Fibroblast of lung (primary cell): Measurements from ENCODE around the gene PSMD4. TPM values are rescaled to one million over a fixed set of nuclear protein-coding genes. Genes with fewer than 3 reads are reported as not detected.

ENCODE experiments used
- DNase-seq, 2 donors: peaks; one replicate each; pipeline versions ENCODE4 v3.0.0 to v3.0.0-alpha.2; 2010; ENCODE audit warnings: low read depth in 2 of 2
- H2AFZ ChIP-seq: 2 replicates; pipeline ENCODE4 v1.5.1; 2012; ENCODE audit warnings: low read length, control low read depth, inconsistent platforms
- H3K27ac ChIP-seq: 2 replicates; pipeline ENCODE4 v1.5.1; 2011; ENCODE audit warnings: low read length, control low read depth; ENCODE audit not compliant: insufficient read depth
- H3K27me3 ChIP-seq: 2 replicates; pipeline ENCODE4 v1.5.1; 2011; ENCODE audit warnings: mild to moderate bottlenecking, low read length; ENCODE audit not compliant: control insufficient read depth, insufficient read depth
- H3K36me3 ChIP-seq: 2 replicates; pipeline ENCODE4 v1.5.1; 2011; ENCODE audit warnings: low read length; ENCODE audit not compliant: control insufficient read depth, insufficient read depth
- H3K4me1 ChIP-seq: 2 replicates; pipeline ENCODE4 v1.5.1; 2011; ENCODE audit warnings: low read length; ENCODE audit not compliant: control insufficient read depth, insufficient read depth; ENCODE audit errors: extremely low read depth
- H3K4me2 ChIP-seq: 2 replicates; pipeline ENCODE4 v1.5.1; 2011; ENCODE audit warnings: low read length, control low read depth; ENCODE audit not compliant: insufficient read depth; ENCODE audit errors: extremely low read depth
- H3K4me3 ChIP-seq, 4 experiments: fragments of 200-600 bp in 1 of 4; sonication (generic) in 1 of 4; replicated peaks in 1 of 4; 2 replicates each; pipeline ENCODE4 v1.5.1; 2011 to 2016; ENCODE audit warnings: low read length in 4 of 4, low read depth in 3 of 4, mild to moderate bottlenecking in 3 of 4, control low read depth in 2 of 4, inconsistent platforms in 1 of 4, mixed read lengths in 1 of 4; ENCODE audit not compliant: insufficient read depth in 1 of 4; ENCODE audit errors: control extremely low read depth in 1 of 4
- H3K79me2 ChIP-seq: 2 replicates; pipeline ENCODE4 v1.5.1; 2012; ENCODE audit warnings: mild to moderate bottlenecking, low read length, inconsistent platforms; ENCODE audit not compliant: control insufficient read depth, insufficient read depth
- H3K9ac ChIP-seq: 2 replicates; pipeline ENCODE4 v1.5.1; 2011; ENCODE audit warnings: mild to moderate bottlenecking, low read length, control low read depth; ENCODE audit not compliant: insufficient read depth
- H3K9me3 ChIP-seq: 2 replicates; pipeline ENCODE4 v1.5.1; 2012; ENCODE audit warnings: low read depth, low read length; ENCODE audit not compliant: control insufficient read depth, insufficient read depth
- H4K20me1 ChIP-seq: 2 replicates; pipeline ENCODE4 v1.5.1; 2011; ENCODE audit warnings: low read length; ENCODE audit not compliant: control insufficient read depth, insufficient read depth; ENCODE audit errors: extremely low read depth
- EZH2 ChIP-seq: IDR thresholded peaks from 2 replicates; pipeline ENCODE4 v1.5.1; 2012; ENCODE audit warnings: low read length, control low read depth, mild to moderate bottlenecking; ENCODE audit errors: missing control alignments
- polyA plus RNA-seq, 2 donors: library from polyadenylated mRNA; depleted of rRNA in 1 of 2; stranded (reverse) in 1 of 2; unstranded in 1 of 2; fragments of >200 nt; gene quantifications; 2 replicates each; pipeline ENCODE4 v1.2.1, GENCODE V29; 2011 to 2012; ENCODE audit warnings: missing spikeins in 1 of 2
- total RNA-seq: library from RNA; depleted of rRNA; stranded (reverse); fragments of >200 nt; gene quantifications from 2 replicates; pipeline ENCODE4 v1.2.1, GENCODE V29; 2014
- TF ChIP-seq, protein P1 (sequence below), 2 donors: IDR thresholded peaks in 1 of 2; conservative IDR thresholded peaks in 1 of 2; 1 replicate in 1 of 2; 2 replicates in 1 of 2; pipeline ENCODE4 v1.5.1; 2011 to 2012; ENCODE audit warnings: low read length in 2 of 2, control low read depth in 1 of 2, inconsistent platforms in 1 of 2, low read depth in 1 of 2, mild to moderate bottlenecking in 1 of 2

Gene PSMD4
- total and polyA plus RNA-seq, 2 donors (not counting 1 experiment from before 2014, with no cell fraction given) = 210 to 240 TPM

DNA sequence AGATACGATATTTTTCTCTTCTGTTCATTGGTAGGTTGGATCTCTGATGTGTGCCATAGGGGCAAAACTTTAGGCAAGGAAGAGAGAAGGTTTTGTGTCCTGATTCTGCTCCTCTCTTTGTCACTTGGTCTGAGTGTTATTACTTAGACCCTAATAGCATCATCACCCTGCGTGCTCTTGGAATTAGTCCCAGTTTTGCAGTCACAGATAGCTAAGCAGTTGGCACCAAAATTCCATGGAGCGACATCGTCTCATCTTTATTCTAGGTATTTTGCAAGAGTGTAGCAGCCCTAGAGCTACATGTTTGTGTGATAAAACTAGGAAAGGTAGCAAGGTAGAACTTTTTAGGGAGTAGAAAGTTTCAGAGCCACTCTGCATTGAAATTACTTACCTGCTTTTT, 32.4 kb upstream of the PSMD4 start:
- Histone ChIP-seq H3K9me3 (no peaks in the 10 kb centered on the region), H3K4me3 (no peak overlapping the region), H3K27me3 (no peaks in the 10 kb centered on the region), H3K36me3 (peaks cover 3% of the 10 kb centered on the region), H3K79me2 (peaks cover 72% of the 10 kb centered on the region), H3K27ac (no peak overlapping the region), H3K4me2 (no peak overlapping the region), H3K9ac (no peak overlapping the region), H4K20me1 (no peaks in the 10 kb centered on the region), H2AFZ (no peak overlapping the region), H3K4me1 (no peaks in the 10 kb centered on the region)
- no peak for TF ChIP-seq EZH2
- TF ChIP-seq, protein P1, sequence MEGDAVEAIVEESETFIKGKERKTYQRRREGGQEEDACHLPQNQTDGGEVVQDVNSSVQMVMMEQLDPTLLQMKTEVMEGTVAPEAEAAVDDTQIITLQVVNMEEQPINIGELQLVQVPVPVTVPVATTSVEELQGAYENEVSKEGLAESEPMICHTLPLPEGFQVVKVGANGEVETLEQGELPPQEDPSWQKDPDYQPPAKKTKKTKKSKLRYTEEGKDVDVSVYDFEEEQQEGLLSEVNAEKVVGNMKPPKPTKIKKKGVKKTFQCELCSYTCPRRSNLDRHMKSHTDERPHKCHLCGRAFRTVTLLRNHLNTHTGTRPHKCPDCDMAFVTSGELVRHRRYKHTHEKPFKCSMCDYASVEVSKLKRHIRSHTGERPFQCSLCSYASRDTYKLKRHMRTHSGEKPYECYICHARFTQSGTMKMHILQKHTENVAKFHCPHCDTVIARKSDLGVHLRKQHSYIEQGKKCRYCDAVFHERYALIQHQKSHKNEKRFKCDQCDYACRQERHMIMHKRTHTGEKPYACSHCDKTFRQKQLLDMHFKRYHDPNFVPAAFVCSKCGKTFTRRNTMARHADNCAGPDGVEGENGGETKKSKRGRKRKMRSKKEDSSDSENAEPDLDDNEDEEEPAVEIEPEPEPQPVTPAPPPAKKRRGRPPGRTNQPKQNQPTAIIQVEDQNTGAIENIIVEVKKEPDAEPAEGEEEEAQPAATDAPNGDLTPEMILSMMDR (conservative IDR thresholded peaks at IDR 0.05 in 1 of 2, IDR thresholded peaks at IDR 0.05 in 1 of 2; ENCODE audit: low read depth in 1 of 2, low read length in 2 of 2) = no peak
- peak in 1 of 2 donors; percentile 14 for DNase-seq

DNA sequence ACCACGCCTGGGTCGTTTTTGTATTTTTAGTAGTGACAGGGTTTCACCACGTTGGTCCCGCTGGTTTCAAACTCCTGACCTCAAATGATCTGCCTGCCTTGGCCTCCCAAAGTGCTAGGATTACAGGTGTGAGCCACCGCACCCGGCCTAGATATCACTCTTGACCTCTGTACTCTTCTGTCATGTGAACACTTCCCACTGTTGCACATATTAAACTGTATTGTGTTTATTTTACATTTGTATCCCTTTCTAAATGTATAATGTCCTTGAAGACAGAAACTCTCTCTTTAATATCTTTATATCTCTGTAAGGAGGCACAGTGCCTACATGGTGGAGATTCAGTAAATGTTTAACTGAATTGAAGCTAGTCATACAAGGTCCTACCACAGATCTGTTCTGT, 19.3 kb upstream of the PSMD4 start:
- peaks cover 25% of the 10 kb centered on the region for H3K36me3 ChIP-seq
- H3K4me3 ChIP-seq = no peak overlapping the region
- no peak overlapping the region for H3K4me2 ChIP-seq
- DNase-seq = no peak
- H3K4me1 ChIP-seq = peaks cover 16% of the 10 kb centered on the region
- no peak overlapping the region for H3K9ac ChIP-seq
- no peaks in the 10 kb centered on the region for H4K20me1 ChIP-seq
- no peak overlapping the region for H3K27ac ChIP-seq
- peaks cover 3% of the 10 kb centered on the region for H3K79me2 ChIP-seq
- TF ChIP-seq, protein P1 (conservative IDR thresholded peaks at IDR 0.05 in 1 of 2, IDR thresholded peaks at IDR 0.05 in 1 of 2; ENCODE audit: low read depth in 1 of 2, low read length in 2 of 2) = no peak
- no peak for TF ChIP-seq EZH2
- H3K9me3 ChIP-seq = no peaks in the 10 kb centered on the region
- H3K27me3 ChIP-seq = no peaks in the 10 kb centered on the region
- H2AFZ ChIP-seq = no peak overlapping the region

DNA sequence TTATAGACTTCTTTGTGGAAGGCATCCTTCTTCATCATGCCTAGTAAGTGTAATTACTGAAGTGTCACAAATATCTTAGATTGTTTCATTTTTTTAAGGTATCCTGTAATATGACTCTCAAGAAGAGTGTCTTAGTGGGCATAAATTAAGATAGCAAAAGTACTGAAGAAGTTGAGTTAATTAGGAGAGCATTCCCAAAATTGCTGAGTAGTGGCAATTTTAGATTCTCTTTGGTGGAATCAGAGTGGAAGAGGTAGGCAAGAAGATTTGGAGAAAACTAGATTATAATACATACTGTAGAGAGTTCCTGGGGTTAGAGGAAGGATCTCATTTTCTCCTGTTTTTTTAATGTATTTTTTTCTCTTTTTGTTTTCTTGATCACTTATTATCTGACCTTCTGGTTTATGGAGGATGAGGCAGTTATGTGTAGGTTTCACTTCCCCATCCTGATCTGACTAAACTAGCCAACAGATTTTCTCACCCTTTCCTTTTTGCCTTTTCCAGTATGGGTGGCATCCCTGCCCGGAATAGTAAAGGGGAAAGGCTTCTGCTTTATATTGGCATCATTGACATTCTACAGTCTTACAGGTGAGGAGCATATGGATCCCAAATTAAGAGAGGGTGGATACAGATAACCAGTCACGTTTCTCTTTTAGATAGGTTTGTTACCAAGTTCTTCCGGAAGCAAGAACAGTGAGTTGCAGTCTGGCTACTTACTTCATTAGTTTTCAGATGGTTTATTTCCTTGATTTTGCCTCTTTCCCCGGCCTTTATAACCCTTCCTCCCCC, 16.7 kb upstream of the PSMD4 start:
- H3K4me2 ChIP-seq = peak overlapping the region; percentile 25
- DNase-seq = no peak
- H3K27ac ChIP-seq = peak overlapping the region; percentile 24
- H3K27me3 ChIP-seq = no peaks in the 10 kb centered on the region
- H3K36me3 ChIP-seq = peaks cover 23% of the 10 kb centered on the region
- no peak overlapping the region for H2AFZ ChIP-seq
- H3K79me2 ChIP-seq = no peaks in the 10 kb centered on the region
- TF ChIP-seq EZH2 = no peak
- TF ChIP-seq, protein P1 (conservative IDR thresholded peaks at IDR 0.05 in 1 of 2, IDR thresholded peaks at IDR 0.05 in 1 of 2; ENCODE audit: low read depth in 1 of 2, low read length in 2 of 2) = no peak
- no peak overlapping the region for H3K4me3 ChIP-seq
- no peaks in the 10 kb centered on the region for H4K20me1 ChIP-seq
- no peaks in the 10 kb centered on the region for H3K9me3 ChIP-seq
- H3K9ac ChIP-seq = no peak overlapping the region
- H3K4me1 ChIP-seq = peaks cover 16% of the 10 kb centered on the region
